Embryonic facial prominence (tissue), 1 donor: ENCODE measurements around the gene SHC3.
"Not testable (repeated sequence)": the region's sequence is repeated elsewhere in the genome, so short reads cannot be mapped to it uniquely, and the experiment has no call there.

Source experiments
- DNase-seq: peaks from one replicate; pipeline ENCODE4 v3.0.0-alpha.2; 2016; ENCODE audit errors: extremely low spot score

SHC3 gene, protein sequence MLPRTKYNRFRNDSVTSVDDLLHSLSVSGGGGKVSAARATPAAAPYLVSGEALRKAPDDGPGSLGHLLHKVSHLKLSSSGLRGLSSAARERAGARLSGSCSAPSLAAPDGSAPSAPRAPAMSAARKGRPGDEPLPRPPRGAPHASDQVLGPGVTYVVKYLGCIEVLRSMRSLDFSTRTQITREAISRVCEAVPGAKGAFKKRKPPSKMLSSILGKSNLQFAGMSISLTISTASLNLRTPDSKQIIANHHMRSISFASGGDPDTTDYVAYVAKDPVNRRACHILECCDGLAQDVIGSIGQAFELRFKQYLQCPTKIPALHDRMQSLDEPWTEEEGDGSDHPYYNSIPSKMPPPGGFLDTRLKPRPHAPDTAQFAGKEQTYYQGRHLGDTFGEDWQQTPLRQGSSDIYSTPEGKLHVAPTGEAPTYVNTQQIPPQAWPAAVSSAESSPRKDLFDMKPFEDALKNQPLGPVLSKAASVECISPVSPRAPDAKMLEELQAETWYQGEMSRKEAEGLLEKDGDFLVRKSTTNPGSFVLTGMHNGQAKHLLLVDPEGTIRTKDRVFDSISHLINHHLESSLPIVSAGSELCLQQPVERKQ

DNA sequence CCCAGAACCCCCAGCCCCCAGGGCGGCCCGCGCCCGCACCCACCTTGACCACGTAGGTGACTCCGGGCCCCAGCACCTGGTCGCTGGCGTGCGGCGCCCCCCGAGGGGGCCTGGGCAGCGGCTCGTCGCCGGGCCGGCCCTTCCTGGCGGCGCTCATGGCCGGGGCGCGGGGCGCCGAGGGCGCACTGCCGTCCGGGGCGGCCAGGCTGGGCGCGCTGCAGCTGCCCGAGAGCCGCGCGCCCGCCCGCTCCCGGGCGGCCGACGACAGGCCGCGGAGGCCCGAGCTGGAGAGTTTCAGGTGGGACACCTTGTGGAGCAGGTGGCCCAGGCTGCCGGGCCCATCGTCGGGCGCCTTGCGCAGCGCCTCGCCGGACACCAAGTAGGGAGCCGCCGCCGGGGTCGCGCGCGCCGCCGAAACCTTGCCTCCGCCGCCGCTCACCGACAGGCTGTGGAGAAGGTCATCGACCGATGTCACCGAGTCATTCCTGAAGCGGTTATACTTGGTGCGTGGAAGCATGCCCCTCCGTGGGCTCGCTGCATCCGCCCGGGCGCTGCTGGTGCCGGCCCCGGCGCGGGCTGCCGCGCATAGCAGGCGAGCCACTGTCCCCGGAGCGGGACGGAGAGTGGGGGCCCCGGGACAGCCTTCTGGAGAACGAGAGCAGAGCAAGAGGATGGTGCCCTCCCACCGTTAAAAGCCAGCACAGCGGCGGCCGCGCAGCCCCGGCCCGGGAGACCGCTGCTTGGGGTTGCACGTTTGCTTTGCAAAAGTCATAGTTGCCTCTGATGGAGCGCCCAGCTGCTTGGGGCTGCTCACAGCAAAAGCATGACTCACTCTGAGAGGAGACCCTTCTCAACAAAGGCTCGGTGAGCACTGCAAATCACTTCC, at the start of gene SHC3:
SHC3 (minus strand) TSS at position 875 of the 886 bp plus-strand sequence; CDS start at position 517, 358 bp downstream.
- DNase-seq = no peak

DNA sequence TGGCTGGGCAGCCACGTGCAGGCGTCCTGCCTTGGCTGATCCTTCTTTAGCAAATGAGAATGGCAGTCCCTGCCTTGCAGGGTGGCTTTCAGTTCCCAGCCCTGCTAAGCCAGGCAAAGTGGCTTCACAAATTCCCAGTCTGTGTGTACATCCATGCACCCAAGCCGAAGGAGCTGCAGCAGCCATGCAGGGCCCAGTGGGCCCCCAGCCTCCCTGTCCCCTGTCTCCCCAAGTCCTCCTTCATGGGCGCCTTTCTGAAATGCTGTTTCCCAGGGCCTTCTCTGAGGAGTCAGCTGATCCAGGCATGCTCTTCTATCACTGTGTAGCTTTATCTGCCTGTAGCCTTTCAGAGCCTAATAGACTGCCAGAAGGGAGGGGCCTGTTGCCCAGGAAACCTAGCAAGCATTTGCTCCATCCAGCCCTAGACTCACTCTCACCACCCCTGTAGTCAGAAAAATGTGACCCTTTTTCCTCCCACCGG, 47.4 kb upstream of the SHC3 start:
- DNase-seq = no peak

DNA sequence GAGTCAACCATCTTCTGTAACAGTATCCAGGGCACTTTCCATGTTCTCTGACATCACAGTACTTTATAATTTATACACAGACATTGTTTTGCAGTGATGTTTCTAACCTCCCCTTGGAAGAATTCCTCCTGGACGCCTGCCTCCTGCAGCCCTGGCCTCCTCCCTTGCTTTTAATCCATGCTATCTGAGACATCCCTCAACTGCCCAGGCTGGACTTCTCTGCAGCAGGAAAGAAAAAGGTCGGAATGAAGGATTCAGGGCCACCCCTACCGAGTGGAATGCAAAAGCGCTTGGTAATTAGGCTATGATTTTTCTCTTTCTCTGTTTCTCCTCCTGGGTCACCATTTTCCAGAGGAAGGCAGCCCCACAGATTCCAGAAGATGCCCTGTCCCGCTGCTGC, 47.0 kb upstream of the SHC3 start:
- no peak for DNase-seq

DNA sequence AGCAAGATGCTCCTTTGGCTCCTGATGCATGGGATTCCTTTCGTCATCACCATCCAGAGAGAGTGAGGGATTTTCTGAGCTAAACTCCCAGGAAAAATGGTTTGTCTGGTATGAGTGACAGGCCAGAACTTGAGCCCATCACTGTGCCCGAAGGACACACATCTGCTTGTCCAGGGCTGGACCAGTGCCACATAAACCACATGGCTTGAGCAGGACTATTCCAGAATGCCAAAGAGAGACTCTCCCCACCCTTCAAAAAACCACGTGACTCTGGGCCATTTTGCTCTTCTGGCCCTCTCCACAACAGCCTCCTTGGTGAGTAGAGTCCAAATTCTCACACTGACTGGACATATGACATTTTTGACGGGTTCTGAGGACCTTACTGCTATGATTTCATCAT, 46.4 kb upstream of the SHC3 start:
- DNase-seq = no peak

DNA sequence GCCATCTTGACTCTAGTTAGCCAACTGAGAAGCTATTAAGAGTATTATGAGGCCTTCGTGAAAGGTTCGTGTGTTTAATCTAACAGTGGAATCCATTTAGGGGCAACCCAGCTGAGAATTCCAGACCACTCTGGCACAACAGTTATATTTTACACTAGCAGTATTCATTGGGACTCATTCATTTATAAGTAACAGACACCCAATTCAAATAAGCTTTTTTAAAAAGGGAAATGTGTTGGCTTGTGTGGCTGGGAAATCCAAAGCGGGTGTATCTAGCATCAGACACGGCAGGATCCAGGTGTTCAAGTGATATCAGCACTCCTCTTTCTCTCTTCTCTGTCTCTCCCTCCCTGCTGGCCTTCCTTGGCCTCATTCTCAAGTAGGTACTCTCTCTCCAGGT, 46.0 kb upstream of the SHC3 start:
- DNase-seq = no peak

DNA sequence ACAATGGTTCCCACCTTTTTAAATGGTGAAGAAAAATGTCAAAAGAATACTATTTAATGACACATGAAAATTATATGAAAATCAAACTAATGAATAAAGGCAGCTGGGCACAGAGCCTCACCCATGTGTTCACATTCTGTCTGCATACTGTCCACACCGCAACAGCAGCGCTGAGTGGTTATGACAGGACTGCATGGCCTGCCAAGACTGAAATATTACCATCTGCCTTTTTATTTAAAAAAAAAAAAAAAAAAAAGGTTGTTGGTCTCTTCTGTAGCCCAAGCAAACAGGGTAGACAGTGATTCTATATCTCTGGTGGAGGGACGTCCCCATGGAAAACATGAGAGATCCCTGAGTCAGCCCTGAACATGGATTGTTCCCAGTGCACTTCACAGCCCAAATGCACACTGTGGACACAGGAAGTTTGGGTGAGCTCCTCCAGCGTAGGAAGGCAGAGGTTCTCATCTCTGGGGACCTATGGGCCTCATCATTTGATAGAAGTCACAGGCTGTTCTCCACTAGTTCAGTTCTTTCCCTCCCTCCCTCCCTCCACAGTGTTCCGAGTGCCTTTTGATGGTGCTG, 44.9 kb upstream of the SHC3 start:
- DNase-seq = no peak

DNA sequence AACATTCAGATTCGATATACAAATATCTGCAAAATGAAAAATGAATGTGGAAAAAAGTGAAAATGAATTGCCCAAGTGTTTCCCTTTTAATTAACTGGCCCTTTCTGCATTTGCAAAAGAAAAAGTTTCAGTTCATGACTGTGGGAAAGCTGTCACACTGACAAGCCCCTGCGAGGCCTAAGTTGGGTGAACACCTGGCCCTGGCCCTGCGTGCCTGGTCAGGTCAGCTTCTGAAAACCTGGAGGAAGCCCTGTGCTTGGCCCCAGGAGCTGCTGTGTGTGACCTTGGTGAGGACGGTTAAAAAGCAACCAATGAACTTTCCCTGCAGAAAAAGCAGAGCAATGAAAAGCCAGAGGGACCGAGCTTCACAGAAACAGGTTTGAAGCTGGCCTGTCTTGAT, 41.0 kb upstream of the SHC3 start:
- no peak for DNase-seq

DNA sequence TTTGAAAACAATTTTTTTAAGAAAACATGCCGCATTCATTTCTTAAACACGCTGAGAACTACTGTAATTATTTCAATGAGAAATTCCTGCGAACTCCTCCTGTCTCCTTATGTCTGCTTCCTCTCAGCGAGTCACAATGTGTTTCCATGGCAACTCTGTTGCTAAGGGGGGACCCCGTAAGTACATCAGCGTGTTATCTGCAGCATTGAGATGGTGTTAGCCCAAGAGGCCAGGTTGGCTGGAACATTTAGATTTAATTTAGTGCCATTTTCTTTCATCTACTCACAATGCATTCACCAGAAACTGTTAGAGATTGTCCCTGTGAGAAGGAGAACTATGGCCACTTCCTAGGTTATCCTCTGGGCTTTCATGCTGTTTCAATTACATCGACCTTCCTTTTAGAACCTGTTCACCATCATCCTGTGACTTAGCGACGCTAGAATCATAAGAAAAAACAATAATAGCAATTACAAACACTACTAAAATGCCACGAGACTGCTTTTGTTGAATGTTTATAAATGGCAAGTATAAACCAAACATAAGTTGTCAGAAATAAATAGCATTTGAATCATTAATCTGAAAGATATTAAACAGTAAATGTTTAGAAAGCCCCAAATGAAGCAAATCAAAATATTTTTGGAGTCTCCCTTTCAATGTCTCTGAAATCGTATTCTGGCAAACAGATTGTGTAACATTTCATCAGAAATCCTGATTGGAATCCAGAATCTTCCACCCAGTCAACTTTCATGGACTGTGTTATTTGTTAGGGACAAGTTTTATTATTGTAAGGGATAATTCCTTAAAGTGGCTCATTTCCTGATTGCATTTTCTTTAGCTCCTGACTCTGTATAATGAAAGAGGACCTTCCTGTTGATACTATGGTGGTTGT, 39.7 kb upstream of the SHC3 start:
- DNase-seq = peak; percentile 41

DNA sequence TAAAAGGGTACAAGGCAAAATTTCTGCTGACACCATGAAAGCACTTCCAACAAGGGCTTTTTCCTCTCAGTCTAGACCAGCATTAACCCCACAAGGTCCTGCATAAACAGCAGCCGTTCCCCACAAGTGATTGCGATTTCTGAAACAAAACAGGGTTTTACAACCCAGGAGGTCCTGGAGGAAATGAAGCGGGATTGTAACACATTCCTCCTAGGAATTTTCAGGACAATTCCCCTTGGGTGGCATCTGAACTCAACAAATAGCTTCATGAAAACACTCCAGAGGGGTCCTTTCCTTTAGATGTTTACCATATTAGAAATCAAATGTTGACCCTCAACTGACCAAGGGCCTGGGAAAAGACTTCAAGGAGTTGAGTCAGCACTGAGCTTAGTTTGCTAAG, 36.7 kb upstream of the SHC3 start:
- no peak for DNase-seq

DNA sequence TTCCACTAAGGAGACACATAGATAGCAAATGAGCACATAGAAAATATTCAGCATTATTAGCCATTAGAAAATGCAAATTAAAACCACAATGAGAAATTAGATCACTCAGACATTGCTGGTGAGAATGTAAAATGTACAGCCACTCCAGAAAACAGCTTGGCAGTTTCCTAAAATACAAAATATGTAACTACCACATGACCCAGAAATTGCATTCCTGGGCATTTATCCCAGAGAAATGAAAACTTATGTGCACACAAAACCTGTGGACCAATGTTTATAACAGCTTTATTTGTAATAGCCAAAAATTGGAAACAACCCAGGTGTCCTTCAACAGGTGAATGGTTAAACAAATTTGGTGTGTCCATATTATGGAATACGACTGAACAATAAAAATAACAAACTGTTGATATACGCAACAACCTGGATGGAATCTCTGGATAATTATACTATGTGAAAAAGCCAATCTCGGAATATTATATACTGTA, 34.8 kb upstream of the SHC3 start:
- DNase-seq = no peak

DNA sequence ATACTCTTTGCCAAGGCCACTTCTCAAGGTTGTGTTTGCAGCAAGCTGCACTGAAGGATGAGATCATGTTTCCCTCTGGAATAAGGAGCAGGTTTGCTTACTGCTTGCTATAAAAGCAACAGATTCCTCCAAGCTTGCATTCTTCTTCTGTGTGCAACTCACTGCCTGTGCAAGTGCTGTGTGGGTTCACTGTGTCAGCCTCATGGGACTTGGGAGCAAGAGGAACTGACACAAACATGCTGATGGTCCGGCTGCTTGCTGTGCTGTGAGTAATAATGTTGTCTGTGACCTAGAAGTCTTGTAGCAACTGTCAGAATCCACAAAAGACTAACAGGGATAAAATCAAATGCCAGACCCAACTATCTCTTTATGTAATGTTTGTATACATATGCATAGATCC, 33.6 kb upstream of the SHC3 start:
- no peak for DNase-seq

DNA sequence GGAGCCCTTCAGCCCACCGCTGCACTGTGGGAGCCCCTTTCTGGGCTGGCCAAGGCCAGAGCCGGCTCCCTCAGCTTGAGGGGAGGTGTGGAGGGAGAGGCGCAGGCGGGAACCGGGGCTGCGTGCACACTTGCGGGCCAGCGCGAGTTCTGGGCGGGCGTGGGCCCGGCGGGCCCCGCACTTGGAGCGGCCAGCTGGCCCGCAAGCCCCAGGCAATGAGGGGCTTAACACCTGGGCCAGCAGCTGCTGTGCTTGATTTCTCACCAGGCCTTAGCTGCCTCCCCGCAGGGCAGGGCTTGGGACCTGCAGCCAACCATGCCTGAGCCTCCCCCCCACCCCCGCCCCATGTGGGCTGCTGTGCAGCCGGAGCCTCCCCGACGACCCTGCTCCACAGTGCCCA, 30.7 kb upstream of the SHC3 start:
- DNase-seq = not testable (repeated sequence)

DNA sequence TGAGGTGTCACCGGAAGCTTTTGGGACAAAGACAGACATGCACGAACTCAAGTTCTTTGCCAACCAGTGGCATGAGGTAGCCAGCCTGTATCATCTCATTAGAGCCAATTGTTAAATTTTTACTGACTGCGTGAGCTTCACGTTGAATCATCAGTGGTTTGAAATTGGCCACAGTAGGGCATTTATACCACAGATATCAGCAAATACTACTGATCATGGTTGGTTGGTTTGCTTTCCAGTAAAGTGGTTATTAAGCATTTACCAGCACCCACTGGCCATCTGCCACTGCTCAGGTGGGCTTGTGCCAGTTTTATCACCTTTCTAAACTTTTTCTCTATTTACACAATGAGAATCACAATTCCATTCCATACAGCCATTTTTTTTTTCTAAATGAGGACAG, 28.4 kb upstream of the SHC3 start:
- DNase-seq = no peak

DNA sequence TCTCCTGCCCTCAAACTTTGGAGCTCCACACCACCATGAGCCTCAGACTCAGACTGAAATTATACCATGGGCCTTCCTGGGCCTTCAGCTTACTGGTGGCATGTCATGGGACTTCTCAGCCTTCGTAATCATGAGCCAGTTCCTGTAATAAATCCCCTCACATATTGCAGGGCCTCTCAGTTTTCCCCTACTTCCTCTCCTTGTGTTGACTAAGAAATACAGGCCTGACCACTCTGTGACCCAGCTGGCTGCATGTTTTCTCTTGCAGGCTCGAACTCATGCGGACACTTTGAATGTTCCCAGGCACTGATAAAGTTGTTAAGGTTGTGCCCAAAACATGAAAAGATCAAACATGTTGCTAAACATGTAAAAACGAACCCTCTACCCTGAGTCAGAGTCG, 26.2 kb upstream of the SHC3 start:
- no peak for DNase-seq

DNA sequence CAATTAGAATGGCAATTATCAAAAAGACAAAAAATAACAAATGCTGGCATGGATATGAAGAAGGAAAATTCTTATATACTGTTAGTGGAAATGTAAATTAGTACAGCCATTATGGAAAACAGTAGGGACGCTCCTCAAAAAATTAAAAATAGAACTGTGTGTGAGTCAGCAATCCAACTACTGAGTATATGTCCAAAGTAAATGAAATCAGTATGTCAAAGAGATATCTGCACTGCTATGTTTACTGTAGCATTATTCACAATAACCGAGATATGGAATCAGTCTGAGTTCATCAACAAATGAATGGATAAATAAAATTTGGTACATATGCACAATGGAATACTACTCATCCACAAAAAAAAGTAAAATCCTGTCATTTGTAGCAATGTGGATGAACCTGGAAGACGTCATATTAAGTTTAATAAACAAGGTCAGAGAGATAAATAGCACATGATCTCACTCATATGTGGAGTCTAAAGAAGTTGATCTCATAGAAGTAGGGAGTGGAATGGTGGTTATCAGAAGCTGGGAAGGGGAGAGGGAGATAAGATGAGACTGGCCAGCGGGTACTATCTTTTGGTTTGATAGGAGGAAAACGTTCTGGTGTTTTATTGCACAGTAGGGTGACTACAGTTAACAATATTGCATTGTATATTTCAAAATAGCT, 16.6 kb upstream of the SHC3 start:
- no peak for DNase-seq

DNA sequence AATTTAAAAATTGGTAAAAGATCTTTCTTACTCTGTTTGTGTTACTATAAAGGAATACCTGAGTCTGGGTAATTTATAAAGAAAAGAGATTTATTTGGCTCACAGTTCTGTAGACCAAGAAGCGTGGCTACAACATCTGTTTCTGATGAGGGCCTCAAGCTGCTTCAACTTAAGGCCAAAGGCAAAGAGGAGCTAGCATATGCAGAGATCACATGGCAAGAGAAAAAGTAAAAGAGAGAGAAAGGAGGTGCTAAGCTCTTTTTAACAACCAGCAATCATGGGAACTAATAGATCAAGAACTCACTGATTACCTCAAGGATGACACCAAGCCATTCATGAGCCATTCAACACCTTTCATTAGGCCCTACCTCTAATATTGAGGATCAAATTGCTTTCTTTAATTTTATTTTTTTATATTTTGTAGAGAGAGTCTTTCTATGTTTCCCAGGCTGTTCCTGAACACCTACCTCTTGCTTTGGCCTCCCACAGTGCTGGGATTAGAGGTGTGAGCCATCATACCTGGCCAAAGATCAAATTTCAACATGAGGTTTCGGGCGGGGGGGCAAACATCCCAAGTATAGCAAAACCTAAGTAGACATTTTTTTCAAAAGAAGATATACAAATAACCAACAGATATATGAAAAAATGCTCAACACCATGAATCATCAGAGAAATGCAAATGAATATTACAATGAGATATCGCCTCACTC, 16.0 kb upstream of the SHC3 start:
- no peak for DNase-seq

DNA sequence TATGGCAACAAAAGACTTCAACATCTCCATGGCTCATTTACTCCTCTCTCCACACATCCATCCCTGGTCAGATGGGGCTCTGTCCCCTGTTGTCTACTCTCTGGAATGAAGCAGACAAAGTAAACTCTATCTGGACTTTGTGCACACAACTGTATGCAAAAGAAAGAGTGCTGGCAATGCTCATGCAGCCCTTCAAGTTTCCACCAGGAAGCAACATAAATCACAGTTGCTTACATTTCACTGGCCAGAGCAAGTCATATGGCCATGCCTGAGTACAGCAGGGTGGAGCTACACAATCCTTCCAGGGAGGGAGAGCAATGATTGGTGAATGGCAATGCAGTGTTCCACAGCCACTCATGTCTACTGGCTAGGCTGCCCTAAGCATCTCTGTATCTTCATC, 12.4 kb upstream of the SHC3 start:
- no peak for DNase-seq

DNA sequence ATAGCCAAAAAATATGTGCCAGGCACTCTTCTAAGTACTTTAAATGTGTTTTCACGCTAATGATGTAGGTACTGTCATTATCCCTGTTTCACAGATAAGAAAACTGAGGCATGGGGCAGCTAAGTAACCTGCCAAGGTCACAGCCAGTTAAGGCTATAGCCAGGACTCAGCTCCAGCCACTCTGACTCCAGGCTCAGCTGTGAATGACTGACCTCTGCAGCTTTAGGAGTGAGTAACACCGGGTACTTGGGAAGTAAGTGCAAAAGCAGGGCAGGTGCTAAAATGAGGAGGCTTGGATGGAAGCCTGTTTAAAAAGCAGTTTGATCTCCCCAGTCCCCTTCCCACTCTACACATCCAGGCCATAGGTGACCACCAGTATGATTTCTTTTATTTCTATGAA, 10.6 kb upstream of the SHC3 start:
- no peak for DNase-seq

DNA sequence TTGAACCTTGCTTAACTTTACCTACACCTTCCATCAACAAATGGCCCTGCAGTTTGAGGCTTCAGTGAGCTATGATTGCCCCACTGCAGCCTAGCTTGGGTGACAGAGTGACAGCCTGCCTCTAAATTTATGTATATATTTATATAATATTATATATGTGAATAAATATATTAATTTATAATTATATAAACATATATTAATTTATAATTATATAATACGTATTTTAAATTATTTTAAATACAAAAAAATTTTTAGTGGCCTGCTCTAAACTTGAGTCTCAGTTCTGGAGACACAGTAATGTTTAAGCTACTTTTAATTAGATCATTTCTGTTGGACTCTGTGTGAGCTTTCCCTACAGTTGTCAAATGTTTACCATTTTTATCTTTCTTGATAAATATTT, 9.3 kb upstream of the SHC3 start:
- no peak for DNase-seq

DNA sequence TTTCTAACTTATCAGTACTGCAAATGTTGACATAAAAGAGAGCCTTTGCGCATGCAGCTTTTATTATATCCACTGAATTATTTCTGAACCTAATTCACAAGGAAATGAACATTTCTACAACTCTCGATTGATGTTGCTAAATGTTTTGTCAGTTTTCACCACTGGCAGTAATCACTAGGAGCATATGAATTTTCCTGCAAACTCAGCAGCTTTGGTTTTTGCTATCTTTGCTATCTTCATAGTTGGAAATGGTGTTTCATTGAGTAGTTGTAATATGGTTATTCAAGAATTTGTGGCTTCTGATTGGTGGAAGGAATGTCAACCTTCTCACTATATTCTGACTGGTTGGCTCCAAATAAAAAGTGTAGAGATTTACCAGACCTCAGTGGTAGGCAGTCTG, 8.9 kb upstream of the SHC3 start:
- no peak for DNase-seq
